Activated T-helper 1 cell treated with Interleukin-2 at 50 U/mL for 16 hours (primary cell): ENCODE results near the gene PTPRU.
"Not testable (repeated sequence)": the region's sequence is repeated elsewhere in the genome, so short reads cannot be mapped to it uniquely, and the experiment has no call there.

Source experiments
- DNase-seq: peaks from one replicate; pipeline ENCODE4 v3.0.0-alpha.2; 2020; ENCODE audit warnings: low read depth

PTPRU gene

DNA sequence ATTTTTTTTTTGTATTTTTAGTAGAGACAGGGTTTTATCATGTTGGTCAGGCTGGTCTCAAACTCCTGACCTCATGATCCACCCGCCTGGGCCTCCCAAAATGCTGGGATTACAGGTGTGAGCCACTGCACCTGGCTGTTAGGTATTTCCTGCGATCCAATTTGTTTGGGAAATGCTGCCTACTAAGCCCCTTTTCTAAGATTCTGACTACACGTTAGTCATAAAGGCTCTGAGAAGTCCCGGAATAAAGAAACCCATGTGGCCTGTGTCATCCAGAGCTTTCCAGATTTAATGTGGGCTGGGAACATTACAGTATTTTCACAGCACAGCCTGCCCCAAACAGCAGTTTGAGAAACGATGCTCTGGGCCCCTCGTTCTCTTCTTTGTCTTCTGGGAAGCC lies 14.1 kb upstream of the PTPRU start:
- DNase-seq: not testable (repeated sequence)

- DNase-seq: no peak
These were observed 13.6 kb upstream of the PTPRU start for GRCh38 chr1:29222686-29223085.

DNA sequence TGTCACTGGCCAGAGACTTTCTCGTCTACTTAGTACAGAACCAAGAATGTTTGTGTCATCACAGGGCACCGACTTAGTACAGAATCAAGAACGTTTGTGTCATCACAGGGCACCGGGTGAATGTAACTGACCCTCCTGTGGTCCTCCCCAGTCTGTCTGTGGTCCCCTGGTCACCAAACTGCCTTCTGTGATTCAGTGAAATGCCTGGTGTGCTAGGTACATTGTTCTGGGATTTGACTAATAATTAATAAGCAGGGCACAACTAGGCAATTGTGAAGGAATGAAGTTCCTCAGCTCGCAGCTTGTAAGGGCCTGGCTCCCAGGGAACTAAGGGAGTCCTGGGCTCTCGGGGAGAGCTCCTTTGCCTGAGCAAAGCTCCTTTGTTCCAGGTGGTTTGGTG lies 12.8 kb upstream of the PTPRU start:
- DNase-seq: no peak

DNA sequence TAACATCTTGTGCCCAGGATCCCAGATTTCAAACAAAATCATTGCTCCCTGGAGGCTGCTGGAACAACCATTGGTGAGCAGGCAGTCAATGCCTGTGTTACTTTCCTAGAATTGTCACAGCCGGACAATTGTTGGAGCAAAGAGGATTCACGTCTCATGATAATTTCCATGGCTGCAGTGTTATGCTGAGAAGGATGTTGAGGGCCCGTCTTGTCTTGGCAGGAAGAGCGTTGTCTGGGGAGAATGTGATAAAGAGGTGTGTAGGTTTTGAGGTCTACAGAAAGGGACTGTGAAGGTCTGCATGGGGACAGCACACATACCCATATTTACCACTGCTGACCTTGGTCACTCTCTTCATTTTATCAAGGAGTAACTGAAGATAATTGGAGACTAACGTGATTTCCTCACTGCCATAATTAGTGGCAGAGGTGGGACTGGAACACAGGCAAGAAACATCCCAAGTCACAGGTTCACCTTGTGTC lies 11.9 kb upstream of the PTPRU start:
- no peak for DNase-seq

DNA sequence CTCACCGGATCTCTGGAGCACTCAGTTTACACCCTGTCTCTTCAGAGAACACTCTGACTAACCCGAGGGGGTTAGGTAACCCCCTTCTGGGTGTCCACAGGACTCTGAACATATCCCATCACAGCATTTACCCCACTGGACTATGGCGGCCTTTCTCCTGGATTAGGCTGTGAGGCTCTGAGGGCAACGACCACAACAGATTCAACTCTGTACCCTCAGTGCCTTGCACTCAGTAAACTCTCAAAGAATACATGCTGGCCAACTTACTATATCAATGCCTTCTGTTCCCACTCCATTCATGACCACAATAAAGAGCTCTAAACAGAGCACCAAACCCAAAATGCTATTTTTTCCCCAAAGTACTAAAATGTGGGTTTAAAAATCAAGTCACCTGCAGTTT lies 11.0 kb upstream of the PTPRU start:
- DNase-seq: no peak

GRCh38 chr1:29227511-29227910 lies 8.8 kb upstream of the PTPRU start:
- no peak for DNase-seq

GRCh38 chr1:29230204-29230552 lies 6.1 kb upstream of the PTPRU start:
- no peak for DNase-seq

DNA sequence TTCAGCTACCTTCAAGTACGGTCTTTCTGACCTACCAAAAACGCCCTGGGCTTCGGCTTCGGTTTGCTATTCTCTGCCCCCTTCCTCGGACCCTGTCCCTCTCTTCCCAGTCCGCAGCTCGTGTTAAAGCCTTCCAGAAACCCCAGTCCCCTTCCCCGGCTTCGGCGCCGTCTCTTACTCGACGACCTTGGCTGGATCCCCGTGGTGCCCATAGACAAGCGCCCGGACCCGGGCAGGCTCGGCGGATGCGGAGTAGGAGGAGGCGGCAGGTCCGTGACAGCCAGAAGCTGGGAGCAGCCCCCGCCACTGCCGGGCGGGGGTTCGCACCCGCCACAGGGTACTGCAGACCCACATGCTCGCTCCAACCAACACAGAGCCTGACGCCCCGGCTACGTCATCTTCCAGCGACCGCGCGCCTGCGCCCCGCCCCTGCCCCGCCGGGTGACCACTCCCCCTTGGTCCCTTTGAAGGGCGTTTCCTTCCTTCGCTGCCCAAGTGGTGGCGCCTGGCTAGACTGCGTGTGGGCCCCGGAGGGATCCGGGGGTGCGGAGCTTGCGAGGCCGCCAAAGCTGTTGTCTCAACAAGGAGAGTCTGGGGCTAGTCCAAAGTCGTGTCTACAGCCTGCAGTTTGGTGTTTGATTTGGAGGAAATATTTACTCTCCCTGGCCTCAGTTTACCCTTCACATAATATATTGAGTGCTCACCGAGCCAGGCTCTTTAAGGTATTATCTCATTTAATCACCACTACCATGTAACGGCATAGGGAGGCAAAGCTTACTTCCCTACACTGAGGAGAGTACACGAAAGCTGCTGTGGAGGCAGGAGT lies 5.6 kb upstream of the PTPRU start, which contains the start of gene MECR:
MECR (minus strand) TSS at position 382 of the 826 bp plus-strand sequence; CDS start at position 354, 28 bp downstream.
- DNase-seq: peak; percentile 89

DNA sequence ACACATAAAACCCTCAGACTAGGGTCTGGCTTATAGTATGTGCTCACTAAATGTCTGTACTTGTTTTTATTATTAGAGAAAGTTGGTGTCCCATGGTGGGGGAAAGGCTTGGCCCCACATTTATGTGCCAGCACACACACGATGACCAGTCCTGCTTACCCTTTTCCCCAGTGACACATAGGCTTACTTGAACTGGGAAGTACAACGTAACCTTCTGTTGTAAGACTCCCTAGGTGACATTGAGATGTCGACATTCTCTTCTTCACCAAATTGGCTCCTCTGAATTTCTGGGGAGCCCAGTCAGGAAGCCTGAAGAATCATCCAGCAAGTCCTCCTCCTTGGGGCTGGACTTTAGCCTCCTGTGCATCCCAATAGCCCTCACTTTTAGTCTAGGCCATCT lies 3.9 kb upstream of the PTPRU start:
- DNase-seq: no peak

GRCh38 chr1:29233693-29234092 lies 2.6 kb upstream of the PTPRU start:
- DNase-seq: no peak

GRCh38 chr1:29234471-29234870 lies 1.9 kb upstream of the PTPRU start:
- no peak for DNase-seq

- DNase-seq: not testable (repeated sequence)
These were observed 1.4 kb upstream of the PTPRU start for GRCh38 chr1:29234881-29235280.

GRCh38 chr1:29236712-29237128 lies 398 bp downstream of the PTPRU start:
- no peak for DNase-seq

GRCh38 chr1:29237129-29237821 lies 953 bp downstream of the PTPRU start:
- no peak for DNase-seq

GRCh38 chr1:29237852-29238619 lies 1.7 kb downstream of the PTPRU start:
- DNase-seq: no peak

GRCh38 chr1:29238620-29239002 lies 2.3 kb downstream of the PTPRU start:
- DNase-seq: no peak

- no peak for DNase-seq
These were observed 2.8 kb downstream of the PTPRU start for GRCh38 chr1:29239142-29239541.

GRCh38 chr1:29240400-29240837 lies 4.1 kb downstream of the PTPRU start:
- DNase-seq: no peak

- no peak for DNase-seq
These were observed 4.7 kb downstream of the PTPRU start for GRCh38 chr1:29240986-29241385.

DNA sequence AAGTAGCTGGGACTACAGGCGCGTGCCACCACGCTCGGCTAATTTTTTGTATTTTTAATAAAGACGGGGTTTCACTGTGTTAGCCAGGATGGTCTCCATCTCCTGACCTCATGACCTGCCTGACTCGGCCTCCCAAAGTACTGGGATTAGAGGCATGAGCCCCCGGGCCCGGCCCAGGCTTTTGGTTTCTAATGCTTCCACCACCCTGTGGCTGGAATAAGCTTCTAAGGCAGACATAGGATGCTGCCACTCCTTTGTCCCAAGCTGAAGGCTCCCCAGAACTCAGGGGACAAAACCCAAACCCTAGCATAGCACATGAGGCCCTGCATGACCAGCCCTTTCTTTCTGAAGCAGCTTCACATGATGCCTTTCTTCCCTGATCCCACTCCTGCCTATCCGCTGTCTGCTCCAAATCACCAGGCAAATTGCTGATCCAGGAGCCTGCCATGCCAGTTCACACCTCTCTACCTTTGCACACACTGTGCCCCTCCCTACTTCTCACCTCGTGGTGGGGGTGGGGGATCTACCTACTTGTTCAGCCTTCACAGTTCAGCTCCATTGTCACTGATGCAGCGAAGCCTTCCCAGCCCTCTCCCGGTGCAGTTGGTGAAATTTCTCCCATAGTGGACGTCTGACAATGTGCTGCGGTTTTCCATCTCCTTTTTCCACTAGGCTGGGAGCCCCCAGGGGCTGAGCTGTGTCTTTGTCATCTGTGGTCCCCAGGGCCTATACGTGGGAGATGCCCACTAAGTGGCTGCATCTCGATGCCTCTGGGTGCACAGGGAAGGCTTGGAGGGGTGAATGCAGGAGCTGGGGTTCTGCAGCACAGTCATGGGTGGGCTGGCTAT lies 6.9 kb downstream of the PTPRU start:
- no peak for DNase-seq

DNA sequence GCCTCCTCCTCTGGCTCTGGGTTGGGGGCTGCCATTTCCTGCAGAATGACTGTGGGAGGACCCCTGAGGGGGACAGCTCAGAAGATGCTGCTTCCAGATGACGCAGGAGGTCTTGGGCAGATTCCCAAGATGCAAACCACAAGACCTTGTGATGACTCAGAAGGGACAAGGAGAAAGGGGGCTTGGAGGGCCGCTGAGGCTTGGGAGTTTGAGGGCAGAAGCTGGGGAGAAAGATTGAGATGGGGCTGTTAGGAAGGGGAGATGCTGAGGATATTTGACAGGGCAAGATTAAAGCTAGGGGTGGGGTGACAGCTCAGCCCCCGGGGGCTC lies 7.5 kb downstream of the PTPRU start:
- no peak for DNase-seq

DNA sequence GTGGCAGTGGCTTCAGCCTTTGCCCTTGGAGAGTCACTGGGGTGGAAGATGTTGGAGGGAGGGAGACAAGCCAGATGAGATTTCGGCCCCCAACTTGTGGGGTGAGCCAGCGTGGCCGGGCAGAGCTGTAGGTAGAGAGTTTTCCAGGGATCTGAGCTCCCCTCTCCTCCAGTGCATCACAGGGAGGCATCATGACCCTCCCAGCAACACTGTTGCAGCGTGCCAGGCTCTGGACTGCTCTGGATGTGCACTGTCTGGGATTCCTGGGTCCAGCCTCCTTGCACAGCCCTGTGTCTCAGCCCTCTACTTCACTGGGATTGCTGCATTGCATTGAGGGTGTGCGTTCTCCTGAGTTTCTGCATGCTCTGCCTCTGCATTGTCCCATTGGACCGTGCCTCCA lies 8.9 kb downstream of the PTPRU start:
- DNase-seq: no peak
